Natural killer cell (primary cell): ENCODE data around the gene STPG3. TPM values are rescaled to one million over a fixed set of nuclear protein-coding genes. Genes with fewer than 3 reads are reported as not detected.

ENCODE experiments used
- ATAC-seq, 3 donors: fragments of 150-1000 bp in 2 of 3; fragments of 200-7000 bp in 1 of 3; cut with Tn5 transposase; 1 replicate in 1 of 3; 2 replicates in 2 of 3; pipeline ENCODE4 v1.10.0; 2021; ENCODE audit warnings: mild to moderate bottlenecking in 2 of 3, moderate library complexity in 2 of 3
- DNase-seq, 2 donors: peaks; one replicate each; pipeline versions ENCODE4 v3.0.0 to v3.0.0-alpha.2; 2013 to 2021; ENCODE audit warnings: mixed read lengths in 1 of 2
- H3K27ac ChIP-seq: one replicate; pipeline ENCODE4 v1.5.1; 2013; ENCODE audit warnings: mild to moderate bottlenecking, low read length
- H3K27me3 ChIP-seq: one replicate; pipeline ENCODE4 v1.6.1; 2013; ENCODE audit warnings: low read length; ENCODE audit not compliant: control insufficient read depth, insufficient read depth
- H3K36me3 ChIP-seq: one replicate; pipeline ENCODE4 v1.6.1; 2013; ENCODE audit warnings: low read length; ENCODE audit not compliant: control insufficient read depth, insufficient read depth
- H3K4me1 ChIP-seq: one replicate; pipeline ENCODE4 v1.6.1; 2013; ENCODE audit warnings: low read length; ENCODE audit not compliant: control insufficient read depth, insufficient read depth
- H3K4me3 ChIP-seq: one replicate; pipeline ENCODE4 v1.5.1; 2013; ENCODE audit warnings: low read length
- H3K9me3 ChIP-seq: one replicate; pipeline ENCODE4 v1.6.1; 2013; ENCODE audit warnings: low read length; ENCODE audit not compliant: control insufficient read depth, insufficient read depth
- H3K27ac Mint-ChIP-seq, 2 donors: one replicate each; pipeline ENCODE4 v1.8.0; 2022; ENCODE audit warnings: mild to moderate bottlenecking in 2 of 2, mixed read lengths in 2 of 2, moderate library complexity in 1 of 2
- H3K27me3 Mint-ChIP-seq, 2 donors: one replicate each; pipeline ENCODE4 v1.8.0; 2022; ENCODE audit warnings: low read depth in 2 of 2, mixed read lengths in 2 of 2
- H3K36me3 Mint-ChIP-seq: one replicate; pipeline ENCODE4 v1.8.0; 2022; ENCODE audit warnings: mixed read lengths
- H3K4me1 Mint-ChIP-seq, 2 donors: one replicate each; pipeline ENCODE4 v1.8.0; 2022; ENCODE audit warnings: mixed read lengths in 2 of 2
- H3K4me3 Mint-ChIP-seq: one replicate; pipeline ENCODE4 v1.8.0; 2022; ENCODE audit warnings: mild to moderate bottlenecking, moderate library complexity, mixed read lengths
- H3K9me3 Mint-ChIP-seq, 2 donors: one replicate each; pipeline ENCODE4 v1.8.0; 2022; ENCODE audit warnings: mixed read lengths in 2 of 2
- whole genome bisulfite sequencing: methylation state at CpG from one replicate; pipeline ENCODE4 v1.1.7; 2013; ENCODE audit warnings: missing lambda C conversion rate; ENCODE audit not compliant: insufficient coverage; 5-methylcytosine and 5-hydroxymethylcytosine counted together
- intact Hi-C: fragments of 100-400 bp; cut with micrococcal nuclease; formaldehyde crosslinking; loops from one replicate; pipeline ENCODE4 v1.14.2; 2022
- total RNA-seq, 4 donors: library from RNA; stranded (reverse); fragments of 120-200 nt in 1 of 4; gene quantifications; one replicate each; pipeline versions ENCODE4 v1.2.3 to v1.2.4, GENCODE V29; 2013 to 2022
- TF ChIP-seq, protein P1 (sequence below): fragments of 200-600 bp; IDR thresholded peaks from one replicate; pipeline ENCODE4 v1.8.0; 2022; ENCODE audit warnings: antibody characterized with exemption

Gene STPG3
- total RNA-seq, 3 donors from 2014 or later (not counting 1 experiment from before 2014, with no cell fraction given) = not detected

DNA sequence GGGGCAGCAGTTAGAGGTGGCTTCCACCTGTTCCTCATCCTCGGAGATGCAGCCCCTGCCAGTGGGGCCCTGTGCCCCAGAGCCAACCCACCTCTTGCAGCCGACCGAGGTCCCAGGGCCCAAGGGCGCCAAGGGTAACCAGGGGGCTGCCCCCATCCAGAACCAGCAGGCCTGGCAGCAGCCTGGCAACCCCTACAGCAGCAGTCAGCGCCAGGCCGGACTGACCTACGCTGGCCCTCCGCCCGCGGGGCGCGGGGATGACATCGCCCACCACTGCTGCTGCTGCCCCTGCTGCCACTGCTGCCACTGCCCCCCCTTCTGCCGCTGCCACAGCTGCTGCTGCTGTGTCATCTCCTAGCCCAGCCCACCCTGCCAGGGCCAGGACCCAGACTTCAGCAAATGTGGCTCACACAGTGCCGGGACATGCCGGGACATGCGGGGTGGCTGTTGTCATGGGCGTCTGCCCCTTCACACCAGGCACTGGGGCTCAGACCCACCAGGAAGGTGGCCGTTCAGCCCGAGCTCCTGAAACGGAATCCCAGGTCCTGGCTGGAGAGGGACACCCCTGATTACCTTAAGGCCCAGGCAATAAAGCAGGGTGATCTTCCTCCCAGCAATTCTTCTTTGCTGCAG lies 25.3 kb upstream of the STPG3 start:
- no peak overlapping the region for H3K4me3 Mint-ChIP-seq
- no peaks in the 10 kb centered on the region for H3K9me3 Mint-ChIP-seq

DNA sequence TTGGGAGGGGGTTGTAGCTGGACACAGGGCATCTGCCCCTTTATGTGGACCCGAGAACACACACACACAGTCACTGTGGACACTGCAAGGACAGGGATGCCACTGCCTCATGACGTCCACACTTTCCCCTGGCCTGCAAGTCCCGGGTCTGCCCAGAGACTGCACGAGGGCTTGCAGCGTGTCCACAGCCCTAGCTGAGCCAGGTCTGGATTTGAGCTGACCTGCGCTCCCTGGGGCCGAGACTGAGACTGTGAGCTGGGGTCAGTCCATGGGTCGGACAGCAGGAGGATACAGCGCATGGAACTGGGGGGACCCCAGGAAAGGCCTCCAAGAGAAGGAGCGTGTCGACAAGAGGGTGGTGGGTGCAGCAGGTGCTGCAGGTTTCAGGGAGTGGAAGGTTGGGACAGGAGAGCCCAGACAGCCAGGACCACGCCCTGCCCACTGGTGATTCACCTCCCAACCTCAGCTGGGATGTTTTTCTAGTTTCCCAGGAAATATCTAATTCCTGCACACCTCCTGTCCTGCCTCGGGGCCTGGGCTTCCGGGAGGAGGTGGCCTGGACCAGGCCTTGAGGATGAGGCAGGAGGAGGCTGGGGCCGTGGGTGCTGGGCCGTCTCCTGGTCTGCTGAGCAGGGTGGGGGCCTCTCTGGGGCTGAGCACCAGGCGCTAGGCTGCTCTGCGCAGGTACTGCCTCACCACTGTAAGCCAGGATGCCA lies 24.6 kb upstream of the STPG3 start:
- H3K36me3 ChIP-seq = no peaks in the 10 kb centered on the region
- DNase-seq (no peak), ATAC-seq (no peak)
- no peak overlapping the region for H3K27ac ChIP-seq
- Mint-ChIP-seq H3K4me3 (no peak overlapping the region), H3K27ac (no peak overlapping the region), H3K9me3 (no peaks in the 10 kb centered on the region), H3K27me3 (peaks cover 0 to 3% of the 10 kb centered on the region in 2 donors), H3K36me3 (no peaks in the 10 kb centered on the region), H3K4me1 (peaks cover 5 to 11% of the 10 kb centered on the region in 2 donors)
- intact Hi-C loops = loop anchor here (5.0 kb wide), 2 partner anchors 109 to 179 kb away; partner anchors contain the start of gene NPDC1
- H3K27me3 ChIP-seq = peaks cover 9% of the 10 kb centered on the region
- peaks cover 31% of the 10 kb centered on the region for H3K4me1 ChIP-seq
- no peak overlapping the region for H3K4me3 ChIP-seq
- TF ChIP-seq, protein P1, sequence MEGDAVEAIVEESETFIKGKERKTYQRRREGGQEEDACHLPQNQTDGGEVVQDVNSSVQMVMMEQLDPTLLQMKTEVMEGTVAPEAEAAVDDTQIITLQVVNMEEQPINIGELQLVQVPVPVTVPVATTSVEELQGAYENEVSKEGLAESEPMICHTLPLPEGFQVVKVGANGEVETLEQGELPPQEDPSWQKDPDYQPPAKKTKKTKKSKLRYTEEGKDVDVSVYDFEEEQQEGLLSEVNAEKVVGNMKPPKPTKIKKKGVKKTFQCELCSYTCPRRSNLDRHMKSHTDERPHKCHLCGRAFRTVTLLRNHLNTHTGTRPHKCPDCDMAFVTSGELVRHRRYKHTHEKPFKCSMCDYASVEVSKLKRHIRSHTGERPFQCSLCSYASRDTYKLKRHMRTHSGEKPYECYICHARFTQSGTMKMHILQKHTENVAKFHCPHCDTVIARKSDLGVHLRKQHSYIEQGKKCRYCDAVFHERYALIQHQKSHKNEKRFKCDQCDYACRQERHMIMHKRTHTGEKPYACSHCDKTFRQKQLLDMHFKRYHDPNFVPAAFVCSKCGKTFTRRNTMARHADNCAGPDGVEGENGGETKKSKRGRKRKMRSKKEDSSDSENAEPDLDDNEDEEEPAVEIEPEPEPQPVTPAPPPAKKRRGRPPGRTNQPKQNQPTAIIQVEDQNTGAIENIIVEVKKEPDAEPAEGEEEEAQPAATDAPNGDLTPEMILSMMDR = no peak
- WGBS = 77% methylated on average over 18 of the region's 18 CpGs
- no peaks in the 10 kb centered on the region for H3K9me3 ChIP-seq

More for the DNA sequence above, 25.3 kb upstream of the STPG3 start:
- peaks cover 5 to 11% of the 10 kb centered on the region in 2 donors for H3K4me1 Mint-ChIP-seq
- no peak overlapping the region for H3K27ac Mint-ChIP-seq
- H3K36me3 Mint-ChIP-seq = no peaks in the 10 kb centered on the region
- Histone ChIP-seq H3K27ac (no peak overlapping the region), H3K9me3 (no peaks in the 10 kb centered on the region), H3K36me3 (no peaks in the 10 kb centered on the region), H3K4me3 (no peak overlapping the region), H3K27me3 (peaks cover 9% of the 10 kb centered on the region), H3K4me1 (peaks cover 31% of the 10 kb centered on the region)
- ATAC-seq (no peak), DNase-seq (no peak)
- WGBS = 83% methylated on average over 21 of the region's 21 CpGs
- intact Hi-C loops = loop anchor here (5.0 kb wide), 2 partner anchors 109 to 179 kb away; partner anchors contain the start of gene NPDC1
- H3K27me3 Mint-ChIP-seq = peaks cover 0 to 3% of the 10 kb centered on the region in 2 donors
- TF ChIP-seq, protein P1 = no peak

DNA sequence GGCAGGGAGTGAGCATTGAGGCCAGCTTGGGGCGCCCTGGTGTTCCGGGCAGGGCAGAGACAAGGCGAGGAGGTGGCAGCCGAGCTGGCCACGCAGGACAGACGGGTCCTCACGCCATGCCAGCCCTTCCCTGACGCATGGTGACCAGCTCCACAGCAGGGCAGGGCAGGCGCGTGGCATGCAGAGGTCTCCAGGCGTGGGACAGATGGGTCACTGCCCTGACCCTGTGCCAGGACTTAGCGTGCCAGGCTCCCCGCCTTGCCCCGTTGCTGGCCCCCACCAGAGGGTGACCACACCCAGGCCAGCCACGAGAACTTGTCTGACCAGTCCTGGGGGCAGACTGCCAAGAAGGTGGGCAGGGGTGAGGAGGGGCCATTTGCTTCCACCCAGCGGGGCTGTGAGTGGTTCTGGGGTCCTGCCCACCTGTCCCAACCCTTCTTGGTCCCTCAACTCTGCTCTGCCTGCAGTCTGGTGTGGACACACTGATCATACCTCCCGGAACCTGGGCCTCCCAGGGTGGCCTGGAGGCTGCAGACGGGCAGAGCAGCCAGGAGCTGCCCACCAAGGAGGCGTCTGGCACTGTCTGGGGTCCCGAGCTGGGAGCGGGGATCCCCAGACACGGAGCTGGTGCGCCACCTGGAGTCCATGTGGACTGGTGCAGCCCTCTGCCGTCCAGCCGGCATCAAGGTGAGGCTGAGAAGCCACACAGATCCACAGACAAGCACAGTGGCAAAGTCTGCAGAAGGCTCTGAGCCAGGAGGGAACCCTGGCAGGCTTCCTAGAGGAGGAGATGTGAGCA lies 23.8 kb upstream of the STPG3 start, which contains the start of gene RNF224:
Gene RNF224, plus strand, starts transcription at position 449 of the 799 bp plus-strand sequence. CDS start 834 bp downstream, outside the sequence.
- H3K36me3 ChIP-seq = no peaks in the 10 kb centered on the region
- H3K27ac ChIP-seq = no peak within 1 kb of the TSS
- H3K27me3 ChIP-seq = peaks cover 9% of the 10 kb centered on the region
- TF ChIP-seq, protein P1 = peak; percentile 70
- no peaks in the 10 kb centered on the region for H3K9me3 ChIP-seq
- DNase-seq (peak; percentile 72 to 90), ATAC-seq (peak; percentile 21 to 41 (median 30))
- Mint-ChIP-seq H3K36me3 (no peaks in the 10 kb centered on the region), H3K4me3 (no peak within 1 kb of the TSS), H3K4me1 (peaks cover 5 to 11% of the 10 kb centered on the region in 2 donors), H3K9me3 (no peaks in the 10 kb centered on the region), H3K27ac (no peak within 1 kb of the TSS), H3K27me3 (peaks cover 0 to 3% of the 10 kb centered on the region in 2 donors)
- intact Hi-C loops = loop anchor here (5.0 kb wide), 2 partner anchors 110 to 180 kb away; partner anchors contain the start of gene NPDC1
- H3K4me1 ChIP-seq = peaks cover 30% of the 10 kb centered on the region
- H3K4me3 ChIP-seq = no peak within 1 kb of the TSS
- WGBS = 48% methylated on average over 25 of the region's 25 CpGs
